ENCODE data around the gene BATF3.

DNA sequence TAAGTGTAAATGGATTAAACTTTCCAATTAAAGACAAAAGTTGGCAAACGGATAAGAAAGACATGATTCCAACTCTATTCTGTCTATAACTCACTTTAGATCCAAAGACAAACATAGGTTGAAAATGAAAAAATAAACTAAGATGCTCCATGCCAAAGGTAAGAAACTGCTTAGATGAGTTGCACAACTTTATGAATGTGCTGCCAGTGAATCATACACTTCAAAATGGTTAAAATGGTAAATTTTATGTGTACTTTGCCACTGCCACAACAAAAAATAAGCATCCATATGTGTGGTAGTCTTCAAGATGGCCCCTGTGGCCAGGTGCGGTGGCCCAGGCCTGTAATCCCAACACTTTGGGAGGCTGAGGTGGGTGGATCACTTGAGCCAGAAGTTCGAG lies 46.9 kb upstream of the BATF3 start:
- TF ChIP-seq CTCF (IDR thresholded peaks at IDR 0.05) (no peak), POLR2A (IDR thresholded peaks at IDR 0.05) (no peak)
